Transverse colon (tissue), 4 donors: ENCODE data around the gene DSG2.

ENCODE experiments used
- EP300 ChIP-seq: sonication (generic); formaldehyde crosslinking; IDR thresholded peaks from one replicate; pipeline ENCODE4 v1.6.1; 2017; ENCODE audit warnings: antibody characterized with exemption, low read depth
- POLR2A ChIP-seq: fragments of 450-650 bp; IDR thresholded peaks from one replicate; pipeline ENCODE4 v1.6.1; 2016; ENCODE audit warnings: antibody characterized with exemption, mild to moderate bottlenecking, moderate library complexity
- POLR2AphosphoS5 ChIP-seq, 3 donors: sonication (generic); formaldehyde crosslinking; IDR thresholded peaks; one replicate each; pipeline ENCODE4 v1.6.1; 2016; ENCODE audit warnings: antibody characterized with exemption in 3 of 3
- TF ChIP-seq, protein P1 (sequence below), 5 experiments: fragments of 200-600 bp in 3 of 5; fragments of 450-650 bp in 2 of 5; sonication (generic) in 3 of 5; IDR thresholded peaks; 1 replicate in 2 of 5; 2 replicates in 3 of 5; pipeline ENCODE4 v1.5.1; 2016 to 2017; ENCODE audit warnings: antibody characterized with exemption in 5 of 5, inconsistent platforms in 3 of 5, mild to moderate bottlenecking in 2 of 5, moderate library complexity in 1 of 5

DNA sequence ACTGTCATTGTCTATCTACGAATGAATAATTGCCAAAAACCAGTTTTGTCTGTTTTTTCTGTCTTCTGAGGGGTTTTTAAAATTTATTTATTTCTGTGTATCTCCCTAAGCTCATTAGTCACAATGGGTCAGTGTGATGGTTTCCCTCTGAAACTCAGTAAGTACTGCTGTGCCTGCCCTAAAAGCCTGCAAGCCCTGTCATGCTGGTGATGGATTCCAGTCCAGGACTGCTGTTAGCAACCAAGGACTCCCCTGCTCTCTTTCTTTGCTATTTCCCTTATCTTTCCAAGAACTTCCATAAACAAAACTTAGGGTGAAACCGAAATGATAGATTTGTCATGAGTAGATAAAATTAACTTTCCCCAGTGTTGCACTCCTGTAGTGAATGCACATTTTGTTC, 11.8 kb upstream of the DSG2 start:
- TF ChIP-seq, protein P1, sequence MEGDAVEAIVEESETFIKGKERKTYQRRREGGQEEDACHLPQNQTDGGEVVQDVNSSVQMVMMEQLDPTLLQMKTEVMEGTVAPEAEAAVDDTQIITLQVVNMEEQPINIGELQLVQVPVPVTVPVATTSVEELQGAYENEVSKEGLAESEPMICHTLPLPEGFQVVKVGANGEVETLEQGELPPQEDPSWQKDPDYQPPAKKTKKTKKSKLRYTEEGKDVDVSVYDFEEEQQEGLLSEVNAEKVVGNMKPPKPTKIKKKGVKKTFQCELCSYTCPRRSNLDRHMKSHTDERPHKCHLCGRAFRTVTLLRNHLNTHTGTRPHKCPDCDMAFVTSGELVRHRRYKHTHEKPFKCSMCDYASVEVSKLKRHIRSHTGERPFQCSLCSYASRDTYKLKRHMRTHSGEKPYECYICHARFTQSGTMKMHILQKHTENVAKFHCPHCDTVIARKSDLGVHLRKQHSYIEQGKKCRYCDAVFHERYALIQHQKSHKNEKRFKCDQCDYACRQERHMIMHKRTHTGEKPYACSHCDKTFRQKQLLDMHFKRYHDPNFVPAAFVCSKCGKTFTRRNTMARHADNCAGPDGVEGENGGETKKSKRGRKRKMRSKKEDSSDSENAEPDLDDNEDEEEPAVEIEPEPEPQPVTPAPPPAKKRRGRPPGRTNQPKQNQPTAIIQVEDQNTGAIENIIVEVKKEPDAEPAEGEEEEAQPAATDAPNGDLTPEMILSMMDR (IDR thresholded peaks at IDR 0.05): no peak
- TF ChIP-seq POLR2AphosphoS5 (IDR thresholded peaks at IDR 0.05) (no peak), POLR2A (no peak), EP300 (no peak)
